ENCODE data around the gene GPER1.
"Not testable (repeated sequence)": the region's sequence is repeated elsewhere in the genome, so short reads cannot be mapped to it uniquely, and the experiment has no call there.

GPER1 gene

DNA sequence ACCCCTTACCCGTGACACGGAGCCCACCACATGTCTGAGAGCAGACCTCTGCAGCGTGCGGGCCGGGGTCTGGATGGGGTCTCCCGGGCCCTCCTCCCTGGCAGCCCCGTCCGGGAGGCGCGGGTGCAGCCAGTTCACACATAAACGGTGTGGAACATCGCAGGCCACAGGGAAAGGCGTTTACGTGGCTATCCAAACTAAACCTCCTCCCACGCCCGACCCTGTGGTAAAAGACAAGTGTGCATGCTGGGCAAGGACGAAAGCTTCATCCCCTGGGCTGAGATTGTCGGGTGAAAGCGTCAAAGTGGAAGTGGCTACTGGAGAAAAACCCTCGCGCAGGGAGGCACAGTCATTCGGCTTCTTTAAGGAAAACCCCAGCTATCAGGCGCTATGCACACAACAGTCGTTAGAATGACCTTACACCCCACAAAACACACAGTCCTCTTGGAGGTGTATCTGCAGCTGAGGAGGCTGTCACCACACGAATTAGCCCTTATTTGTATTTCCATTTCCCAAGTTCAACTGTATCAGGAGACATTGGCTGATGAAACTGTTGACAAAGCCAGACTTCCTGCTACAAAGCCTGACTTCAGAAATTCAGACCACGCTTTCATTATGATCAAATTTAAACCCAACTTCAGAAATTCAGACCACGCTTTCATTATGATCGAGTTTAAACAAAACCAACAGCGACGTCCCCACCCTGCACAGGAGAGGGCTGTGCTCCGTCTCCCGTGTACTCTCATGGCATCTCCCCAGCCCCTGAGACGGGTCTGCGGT is 15.3 kb downstream of the GPER1 start:
- DNase-seq (ENCODE audit: low read depth in 3 of 3) = no peak

DNA sequence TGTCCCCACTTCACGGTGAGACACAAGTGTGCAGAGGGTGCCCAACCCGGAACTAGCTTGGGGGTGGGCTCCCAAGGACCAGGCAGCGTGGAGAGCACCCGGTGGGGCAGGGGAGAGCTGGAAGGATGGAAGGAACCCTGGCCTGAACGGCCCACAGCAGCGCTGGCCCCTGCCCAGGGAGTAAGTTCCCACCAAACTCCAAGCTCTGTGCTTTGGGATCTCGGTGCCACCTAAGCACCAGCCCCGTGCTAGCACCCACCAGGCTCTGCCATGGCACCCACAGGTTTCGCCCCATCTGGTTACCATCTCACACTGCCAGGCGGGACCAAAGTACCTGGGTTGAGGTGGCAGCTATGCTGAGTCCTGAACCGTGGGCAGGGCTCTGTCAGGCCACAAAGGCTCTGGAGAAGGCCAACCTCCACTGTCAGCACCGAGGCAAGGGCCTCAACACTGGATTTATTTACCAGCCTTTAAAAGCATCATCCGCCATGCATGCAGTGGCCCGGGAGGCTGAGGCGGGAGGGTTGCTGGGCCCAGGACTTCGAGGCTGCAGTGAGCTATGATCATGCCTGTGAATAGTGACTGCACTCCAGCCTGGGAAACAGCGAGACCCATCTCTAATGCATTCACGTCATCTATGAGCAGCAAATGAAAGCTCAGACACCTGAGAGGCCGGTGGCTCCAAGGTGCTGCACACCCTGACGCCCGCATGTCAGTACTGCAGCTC is 16.0 kb downstream of the GPER1 start:
- no peak for DNase-seq (ENCODE audit: low read depth in 3 of 3)

DNA sequence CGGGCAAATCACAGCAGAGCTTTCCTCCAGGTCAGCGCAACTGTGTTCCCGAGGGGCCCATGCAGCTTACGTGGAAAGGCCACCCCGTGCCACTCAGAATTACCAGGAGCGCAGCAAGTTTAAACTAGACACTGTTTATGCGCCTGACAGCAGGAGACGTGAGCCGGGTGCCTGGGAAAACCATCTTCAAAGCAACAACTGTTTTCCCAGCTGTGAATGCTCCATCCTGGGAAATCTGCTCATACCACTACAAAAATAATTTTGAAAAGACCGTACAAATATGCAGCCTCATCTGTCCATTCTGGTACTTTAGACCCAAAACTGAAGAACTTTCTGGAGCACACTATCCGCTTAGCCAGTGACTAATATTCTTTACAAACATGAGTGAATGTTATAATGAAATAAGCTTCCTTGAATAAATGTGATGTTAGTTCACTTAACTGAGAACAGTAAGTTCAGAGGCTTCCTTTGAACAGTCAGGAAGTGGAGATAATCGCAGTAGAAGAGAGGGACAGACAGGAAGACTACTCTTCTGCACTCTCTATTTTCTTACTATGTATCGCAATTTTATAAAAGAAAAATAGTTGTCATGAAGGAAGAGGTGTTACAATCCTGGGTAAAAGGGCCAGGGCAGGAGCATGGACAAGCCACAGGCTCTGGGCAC is 16.7 kb downstream of the GPER1 start:
- no peak for DNase-seq (ENCODE audit: low read depth in 3 of 3)

- no peak for DNase-seq (ENCODE audit: low read depth in 3 of 3)
Measured at GRCh38 chr7:1105189-1105588, 17.3 kb downstream of the GPER1 start.

- no peak for DNase-seq (ENCODE audit: low read depth in 3 of 3)
Measured at GRCh38 chr7:1106063-1106792, 18.3 kb downstream of the GPER1 start.

DNA sequence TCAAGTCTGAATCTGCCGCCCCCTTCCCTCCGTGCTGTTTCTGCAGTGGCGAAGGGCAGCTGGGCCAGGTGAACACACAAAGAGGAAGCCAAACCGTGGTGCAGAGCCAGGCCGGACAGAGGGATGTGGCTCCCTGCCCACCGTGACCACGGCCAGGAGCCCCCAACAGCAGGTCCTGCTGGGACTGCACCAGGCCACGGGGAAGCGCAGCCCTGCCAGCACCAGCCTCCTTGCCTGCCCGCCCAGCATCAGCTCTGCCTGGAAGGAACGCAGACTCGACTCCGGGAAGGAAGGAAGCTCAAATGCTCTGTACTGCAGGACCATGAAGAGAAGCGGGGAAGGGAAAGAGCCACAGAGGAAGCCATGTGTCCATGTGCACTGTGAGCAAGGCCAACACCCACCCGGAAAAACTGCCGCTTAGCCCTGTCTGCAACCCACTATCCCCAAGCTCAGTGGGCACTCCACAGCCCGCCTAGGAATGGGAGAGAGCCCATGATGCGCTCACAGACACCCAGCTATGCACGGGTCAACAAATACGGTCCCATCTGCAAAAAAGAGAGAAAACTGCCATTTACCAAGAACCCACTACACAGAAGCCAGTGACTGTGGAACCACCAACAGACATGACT is 19.0 kb downstream of the GPER1 start:
- no peak for DNase-seq (ENCODE audit: low read depth in 3 of 3)

GRCh38 chr7:1108264-1108920 is 20.5 kb downstream of the GPER1 start:
- no peak for DNase-seq (ENCODE audit: low read depth in 3 of 3)

GRCh38 chr7:1109581-1110310 is 21.8 kb downstream of the GPER1 start:
- no peak for DNase-seq (ENCODE audit: low read depth in 3 of 3)

DNA sequence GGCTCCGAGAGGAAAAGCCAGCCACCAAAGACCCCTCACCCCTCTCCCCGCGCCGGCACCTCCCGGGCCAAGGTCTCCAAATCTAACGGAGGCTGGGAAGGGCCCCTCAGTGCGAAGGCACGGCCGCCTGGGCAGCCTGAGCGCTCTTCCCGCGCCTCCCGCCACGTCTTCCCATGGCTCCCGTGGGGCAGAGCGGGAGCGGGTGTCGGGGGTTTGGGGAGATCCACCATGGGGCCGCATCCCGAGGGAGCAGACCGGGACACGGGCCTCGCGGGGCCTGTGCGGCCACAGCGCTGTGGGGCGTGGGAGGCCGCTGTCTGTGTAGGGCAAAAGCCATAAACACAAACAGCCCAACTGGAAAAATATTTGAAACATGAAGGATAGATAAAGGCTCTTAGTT is 22.4 kb downstream of the GPER1 start:
- DNase-seq (ENCODE audit: low read depth in 3 of 3) = no peak

- no peak for DNase-seq (ENCODE audit: low read depth in 3 of 3)
Measured at GRCh38 chr7:1111156-1111555, 23.2 kb downstream of the GPER1 start.

GRCh38 chr7:1112109-1112508 is 24.2 kb downstream of the GPER1 start:
- DNase-seq (ENCODE audit: low read depth in 3 of 3) = no peak

DNA sequence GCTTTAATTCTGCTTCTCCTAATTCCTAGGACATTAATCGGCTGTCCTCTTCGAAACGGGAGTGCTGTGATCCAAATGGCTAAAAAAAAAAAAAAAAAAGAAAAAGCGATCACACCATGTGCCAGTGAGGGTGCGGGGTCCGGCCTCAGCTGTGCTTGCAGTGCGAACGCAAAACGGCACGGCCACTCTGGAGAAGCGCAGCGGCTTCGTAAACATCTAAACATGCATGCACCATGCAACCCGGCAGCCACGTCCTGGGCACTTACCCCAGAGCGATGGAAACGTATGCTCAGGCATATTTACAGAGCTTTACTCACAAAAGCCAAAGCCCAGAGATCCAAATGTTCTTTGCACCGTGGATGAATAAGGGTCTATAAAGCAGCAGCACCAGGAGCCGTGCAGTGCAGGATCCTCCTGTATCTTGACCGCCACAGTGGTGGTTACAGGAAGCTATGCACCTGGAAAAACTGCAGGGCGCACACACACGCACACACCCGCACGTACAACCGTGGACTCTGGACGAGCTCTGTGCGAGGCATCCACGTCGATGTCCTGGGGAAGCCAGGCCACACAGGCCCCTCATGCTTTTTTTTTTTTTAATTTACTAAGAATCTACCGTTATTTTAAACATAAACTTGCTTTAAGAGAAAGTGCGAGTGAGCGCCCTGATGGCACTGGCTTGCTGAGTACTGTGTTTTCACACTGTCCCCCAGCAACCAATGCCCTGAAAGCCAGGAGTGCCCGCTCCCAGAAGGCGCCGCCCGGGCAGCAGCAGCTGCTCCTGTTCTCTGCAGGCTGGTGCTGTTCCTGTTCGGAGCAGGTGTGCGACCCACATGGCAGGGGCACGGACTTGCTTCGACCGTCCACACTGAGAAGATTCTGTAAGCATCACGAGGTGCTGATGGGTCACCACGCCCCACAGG is 25.0 kb downstream of the GPER1 start:
- no peak for DNase-seq (ENCODE audit: low read depth in 3 of 3)

- no peak for DNase-seq (ENCODE audit: low read depth in 3 of 3)
Measured at GRCh38 chr7:1113548-1113885, 25.6 kb downstream of the GPER1 start.

DNA sequence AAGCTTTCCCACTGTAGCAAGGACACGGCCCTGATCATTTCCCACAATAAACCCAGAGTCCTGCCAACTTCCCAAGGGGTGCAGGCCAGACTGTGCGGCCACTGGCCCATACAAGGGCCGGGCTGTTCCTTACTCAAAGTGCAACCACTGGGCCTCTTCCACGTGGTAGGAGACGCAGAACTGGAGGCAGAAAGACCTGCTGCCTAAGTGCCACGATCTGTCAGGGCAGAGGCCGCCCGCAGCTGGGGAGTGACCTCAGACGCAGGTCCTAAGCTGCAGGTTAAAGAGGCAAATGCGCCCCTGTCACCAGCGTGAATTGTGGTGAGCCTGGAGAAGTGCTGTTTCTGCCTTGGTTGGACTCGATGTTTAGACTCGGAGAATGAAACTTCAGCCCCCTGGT is 26.2 kb downstream of the GPER1 start:
- DNase-seq (ENCODE audit: low read depth in 3 of 3) = no peak

GRCh38 chr7:1114505-1114904 is 26.6 kb downstream of the GPER1 start:
- DNase-seq (ENCODE audit: low read depth in 3 of 3) = no peak

GRCh38 chr7:1115171-1116045 is 27.5 kb downstream of the GPER1 start:
- DNase-seq (ENCODE audit: low read depth in 3 of 3) = peak in 1 of 3 experiments; percentile 28

DNA sequence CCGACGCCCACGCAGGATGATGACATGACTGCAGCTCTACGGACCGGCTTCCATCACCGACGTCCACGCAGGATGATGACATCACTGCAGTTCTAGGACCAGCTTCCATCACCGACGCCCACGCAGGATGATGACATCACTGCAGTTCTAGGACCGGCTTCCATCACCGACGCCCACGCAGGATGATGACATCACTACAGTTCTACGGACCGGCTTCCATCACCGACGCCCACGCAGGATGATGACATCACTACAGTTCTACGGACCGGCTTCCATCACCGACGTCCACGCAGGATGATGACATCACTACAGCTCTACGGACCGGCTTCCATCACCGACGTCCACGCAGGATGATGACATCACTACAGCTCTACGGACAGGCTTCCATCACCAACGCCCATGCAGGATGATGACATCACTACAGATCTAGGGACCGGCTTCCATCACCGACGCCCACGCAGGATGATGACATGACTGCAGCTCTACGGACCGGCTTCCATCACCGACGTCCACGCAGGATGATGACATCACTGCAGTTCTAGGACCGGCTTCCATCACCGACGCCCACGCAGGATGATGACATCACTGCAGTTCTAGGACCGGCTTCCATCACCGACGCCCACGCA is 28.6 kb downstream of the GPER1 start:
- DNase-seq (ENCODE audit: low read depth in 3 of 3) = not testable (repeated sequence)

Data from stimulated activated CD4-positive, alpha-beta T cell treated with anti-CD3 and anti-CD28 coated beads, TNF-alpha, amount 100 ng/mL, for 4 hours (primary cell).